T follicular helper cell (primary cell): Measurements from ENCODE around the gene POMGNT2.
"Not testable (repeated sequence)": the region's sequence is repeated elsewhere in the genome, so short reads cannot be mapped to it uniquely, and the experiment has no call there.

Source experiments
- DNase-seq: peaks from one replicate; pipeline ENCODE4 v3.0.0-alpha.2; 2020; ENCODE audit warnings: low read depth

POMGNT2 gene

DNA sequence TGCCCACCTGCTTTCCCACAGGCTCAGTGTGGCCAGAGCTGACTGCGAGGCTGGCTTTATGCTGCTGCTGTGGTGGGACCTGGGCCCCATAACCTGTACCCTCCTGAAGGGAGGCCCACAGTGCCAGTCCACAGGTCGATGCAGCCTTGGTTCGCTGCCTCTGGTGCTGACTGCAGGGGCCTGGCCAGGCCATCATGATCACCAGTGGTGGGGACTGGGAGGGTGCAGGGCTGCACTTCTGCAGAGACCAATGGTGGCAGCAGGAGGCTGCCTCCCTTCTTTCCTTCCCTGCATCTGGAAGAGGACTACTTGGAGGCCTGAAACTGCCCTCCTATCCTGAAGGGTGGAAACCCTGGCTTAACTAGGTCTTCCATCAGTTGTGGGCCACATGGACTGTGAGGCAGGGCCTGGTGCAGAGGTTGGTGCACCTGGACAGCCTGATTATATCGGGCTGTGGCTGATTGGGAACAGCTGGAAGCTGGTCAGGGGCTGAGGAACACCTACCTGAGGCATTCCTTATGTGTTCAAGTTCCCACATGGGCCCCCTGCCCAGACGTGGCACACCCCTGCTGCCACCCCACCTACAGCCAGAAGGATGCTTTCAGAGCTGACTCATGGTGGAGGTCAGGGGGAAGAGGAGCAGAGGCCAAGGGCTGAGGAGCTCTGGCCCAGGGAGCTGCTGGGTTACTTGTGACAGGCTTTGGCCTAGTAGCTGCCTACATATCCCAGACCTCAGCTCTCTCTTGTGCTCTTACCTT, 29.8 kb downstream of the POMGNT2 start:
- DNase-seq = no peak

DNA sequence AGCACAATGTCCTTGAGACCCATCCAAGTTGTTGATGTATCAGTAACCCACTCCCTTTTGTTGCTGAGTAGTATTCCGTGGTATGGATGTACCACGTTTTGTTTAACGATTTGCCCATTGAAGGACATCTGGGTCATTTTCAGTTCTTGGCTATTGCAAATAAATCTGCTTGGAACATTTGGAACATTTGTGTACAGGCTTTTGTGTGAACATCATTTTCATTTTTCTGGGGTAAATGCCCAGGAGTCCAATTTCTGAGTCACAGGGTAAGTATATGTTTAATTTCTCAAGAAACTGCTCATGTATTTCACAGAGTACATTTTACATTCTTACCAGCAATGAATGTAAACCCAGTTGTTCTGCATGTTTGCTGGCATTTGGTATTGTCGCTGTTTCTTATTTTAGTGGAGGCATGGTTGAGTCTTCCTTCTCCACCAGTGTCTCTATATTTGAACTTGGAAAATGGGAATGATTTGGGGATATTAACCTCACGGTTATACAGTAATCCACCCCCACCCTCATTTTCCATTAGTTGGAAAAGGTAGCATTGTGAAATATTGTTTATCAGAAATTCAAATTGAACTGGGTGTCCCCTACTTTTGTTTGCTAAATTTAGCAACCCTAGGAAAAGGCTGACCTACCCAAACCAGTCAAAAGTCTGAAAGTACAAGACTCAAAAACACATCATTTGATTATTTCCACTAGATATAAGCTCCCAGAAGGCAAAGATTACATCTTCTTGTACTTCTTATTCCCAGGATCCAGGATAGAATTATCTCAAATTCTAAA, 30.8 kb downstream of the POMGNT2 start:
- no peak for DNase-seq

DNA sequence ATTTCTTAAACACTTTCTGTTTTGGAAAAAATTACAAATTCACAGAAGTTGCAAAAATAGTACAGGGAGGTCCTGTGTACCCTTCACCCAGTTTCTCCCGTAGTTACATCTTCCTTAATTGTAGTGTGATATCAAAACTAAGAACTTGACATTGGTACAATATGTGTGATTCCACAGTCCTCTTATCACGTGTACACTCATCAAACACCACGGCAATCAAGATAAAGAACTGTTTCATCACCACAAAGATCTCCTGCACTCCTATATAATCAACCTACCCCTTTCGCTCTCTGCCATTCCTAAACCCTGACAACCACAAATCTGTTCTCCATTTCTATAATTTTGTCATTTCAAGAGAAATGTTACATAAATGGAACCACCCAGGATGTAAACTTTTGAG, 31.4 kb downstream of the POMGNT2 start:
- no peak for DNase-seq

DNA sequence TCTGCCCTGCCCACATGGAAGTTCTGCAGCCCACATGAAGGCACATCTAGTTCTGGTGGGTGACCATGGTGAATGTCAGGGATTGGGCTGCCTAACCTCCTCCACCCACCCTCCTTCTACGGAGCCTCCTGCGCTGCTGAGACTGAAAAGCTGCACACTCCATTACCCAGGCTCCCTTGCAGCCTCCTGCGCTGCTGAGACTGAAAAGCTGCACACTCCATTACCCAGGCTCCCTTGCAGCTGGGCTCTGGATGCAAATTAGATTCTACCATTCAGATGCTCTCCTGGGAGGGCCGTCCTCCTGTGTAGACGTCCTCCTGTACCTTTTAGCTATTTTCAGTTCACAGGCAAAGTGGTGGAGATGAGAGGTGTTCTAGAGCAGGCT, 32.1 kb downstream of the POMGNT2 start:
- no peak for DNase-seq

DNA sequence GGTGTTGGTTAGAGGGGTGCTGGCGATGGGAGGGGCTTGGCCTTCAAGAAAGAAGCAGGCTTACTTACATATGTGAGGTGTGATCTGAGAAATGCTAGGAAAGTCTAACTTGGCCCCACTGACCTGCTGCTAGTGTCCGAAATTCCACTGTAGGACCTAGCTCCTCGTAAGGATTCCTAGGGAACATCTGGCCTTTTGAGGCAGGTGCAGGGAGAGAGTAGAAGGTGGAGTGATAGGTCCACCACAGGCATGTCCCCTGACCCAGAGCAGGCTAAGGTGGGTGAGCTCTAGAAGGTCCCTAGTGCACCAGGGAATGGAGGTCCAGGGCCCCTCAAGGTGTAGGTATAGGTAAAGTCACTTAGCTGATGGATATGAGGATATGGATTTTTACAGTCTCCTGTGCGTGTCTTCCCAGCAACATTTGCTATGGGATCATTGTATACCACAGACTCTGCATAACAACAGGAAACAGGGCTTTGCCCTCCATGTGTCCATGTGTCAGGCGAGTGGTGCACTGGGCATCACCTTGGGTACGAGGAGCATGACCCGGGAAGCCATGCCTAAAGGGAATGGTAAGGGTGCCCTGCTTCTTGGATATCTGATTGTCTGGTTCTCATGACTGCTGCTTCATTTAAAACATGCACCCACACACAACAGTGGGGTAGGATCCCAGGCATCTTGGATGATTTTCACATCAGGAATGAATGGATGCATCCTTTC, 32.6 kb downstream of the POMGNT2 start:
- no peak for DNase-seq

DNA sequence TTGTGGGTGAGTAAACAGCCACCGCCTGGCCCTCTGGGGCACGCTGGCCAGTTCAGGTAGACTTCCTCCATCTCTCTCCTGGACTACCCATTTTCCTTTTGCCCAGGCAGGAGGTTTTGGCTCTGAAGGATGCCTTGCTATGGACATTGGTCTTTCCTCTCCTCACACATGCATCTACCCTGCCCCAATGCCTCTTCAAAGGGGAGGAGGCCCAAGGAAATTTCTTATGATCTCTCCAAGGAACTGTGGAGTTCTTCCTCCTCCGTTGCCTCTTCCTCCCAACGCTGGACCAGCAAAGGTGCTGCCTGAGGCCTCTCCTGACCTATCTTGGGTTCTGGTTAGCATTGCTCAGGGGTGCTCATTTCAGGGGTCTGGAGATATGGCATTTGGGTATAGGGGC, 33.5 kb downstream of the POMGNT2 start:
- DNase-seq = no peak

DNA sequence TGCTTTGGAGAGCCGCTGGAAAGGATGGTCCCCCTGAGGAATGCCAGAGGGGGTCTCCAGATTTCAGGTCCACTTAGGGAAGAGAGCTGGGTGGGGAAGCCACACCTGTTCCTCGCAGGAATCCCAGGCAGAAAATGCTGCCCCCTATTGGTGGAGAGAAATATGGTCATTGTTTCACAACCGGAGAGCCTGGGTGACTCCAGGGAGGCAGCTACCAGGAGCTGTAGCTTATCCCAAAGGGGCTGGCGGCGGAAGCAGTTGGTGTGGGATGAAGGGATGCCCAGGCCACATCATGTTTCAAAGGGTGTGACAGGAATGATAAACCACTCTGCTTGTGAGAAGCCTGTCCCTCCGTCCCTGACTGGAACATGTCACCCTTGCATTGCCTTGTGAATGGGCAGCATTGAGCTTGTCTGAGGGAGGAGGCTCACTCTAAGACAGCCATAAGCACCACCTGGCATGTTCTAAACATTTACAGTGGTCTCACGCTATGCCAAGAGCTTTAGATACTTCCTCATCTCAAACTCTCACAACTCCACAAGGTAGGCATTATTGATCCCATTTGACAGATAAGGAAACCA, 34.5 kb downstream of the POMGNT2 start:
- no peak for DNase-seq

DNA sequence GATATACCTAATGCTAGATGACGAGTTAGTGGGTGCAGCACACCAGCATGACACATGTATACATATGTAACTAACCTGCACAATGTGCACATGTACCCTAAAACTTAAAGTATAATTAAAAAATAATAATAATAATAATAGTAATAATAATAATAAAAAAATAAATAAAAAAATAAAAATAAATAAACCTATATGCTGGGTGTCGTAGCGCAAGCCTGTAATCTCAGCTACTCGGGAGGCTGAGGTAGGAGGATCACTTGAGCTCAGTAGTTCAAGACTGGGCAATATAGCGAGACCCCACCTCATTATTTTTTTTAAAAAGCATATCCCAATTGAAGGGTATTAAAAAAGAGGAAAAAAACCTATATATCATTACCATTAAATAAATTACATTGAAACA, 35.2 kb downstream of the POMGNT2 start:
- DNase-seq = not testable (repeated sequence)

DNA sequence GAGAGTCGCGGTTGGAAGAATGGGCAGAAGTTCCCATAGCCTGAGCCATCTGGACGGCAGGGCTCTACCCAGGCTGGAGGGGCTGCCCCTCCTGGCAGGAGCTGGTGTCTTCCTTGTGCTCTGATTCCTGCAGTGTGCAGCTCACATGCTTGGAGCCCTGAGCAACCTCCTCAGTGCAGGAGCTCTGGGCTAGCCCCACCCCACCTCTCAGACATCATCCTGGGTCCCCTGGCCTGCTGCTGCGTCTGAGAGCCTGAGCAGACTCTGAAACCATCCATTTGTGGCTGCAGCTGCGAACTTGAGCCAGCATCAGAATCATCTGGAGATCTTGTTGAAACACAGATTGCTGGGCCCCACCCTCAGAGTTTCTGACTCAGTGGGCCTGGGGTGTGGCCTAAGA, 42.8 kb downstream of the POMGNT2 start:
- no peak for DNase-seq

DNA sequence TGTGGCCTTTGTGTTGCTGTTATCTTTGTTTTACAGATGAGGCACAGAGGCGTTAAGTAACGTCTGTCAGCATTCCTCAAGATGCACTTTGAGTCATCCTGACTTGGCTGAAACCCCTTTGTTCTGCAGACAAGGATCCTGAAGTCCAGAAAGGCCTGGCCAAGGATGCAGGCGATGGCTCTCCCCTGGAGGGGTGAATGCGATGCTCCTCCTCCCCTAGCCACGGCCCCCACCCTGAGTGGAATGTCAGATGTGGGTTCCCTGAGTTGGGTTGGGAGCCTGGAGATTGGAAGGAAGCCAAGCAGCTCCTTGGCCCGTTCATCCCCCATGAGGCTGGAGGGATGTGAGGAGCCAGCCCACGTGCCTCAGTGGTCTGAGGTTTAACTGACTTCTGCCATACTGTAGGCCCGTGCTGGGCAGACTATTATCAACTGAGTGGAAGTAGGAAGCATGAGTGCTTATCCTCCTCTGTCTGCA, 43.3 kb downstream of the POMGNT2 start:
- DNase-seq = no peak

DNA sequence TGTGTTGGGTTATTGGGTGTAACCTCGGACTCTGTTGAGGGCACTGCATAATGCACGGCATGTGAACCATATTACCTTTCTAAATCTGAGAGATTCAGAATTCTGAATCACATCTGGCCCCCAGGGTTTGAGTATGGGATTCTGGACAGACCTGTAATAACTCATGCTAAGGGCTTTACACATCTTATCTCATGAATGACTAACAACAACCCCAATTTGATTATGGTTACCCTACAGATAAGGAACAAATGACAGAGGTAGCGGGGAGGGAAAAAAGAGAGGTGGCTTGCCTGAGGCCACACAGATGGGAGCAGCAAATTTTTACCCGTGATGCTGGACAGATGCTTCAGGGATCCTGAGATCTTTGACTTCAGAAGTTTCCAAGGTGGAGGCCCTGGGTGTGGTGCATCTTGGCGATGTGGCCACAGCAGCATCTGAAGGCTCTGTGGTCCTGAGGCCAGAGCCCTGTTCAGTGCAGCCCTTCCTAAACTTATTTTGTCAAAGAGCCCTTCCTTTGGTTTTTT, 43.8 kb downstream of the POMGNT2 start:
- no peak for DNase-seq

DNA sequence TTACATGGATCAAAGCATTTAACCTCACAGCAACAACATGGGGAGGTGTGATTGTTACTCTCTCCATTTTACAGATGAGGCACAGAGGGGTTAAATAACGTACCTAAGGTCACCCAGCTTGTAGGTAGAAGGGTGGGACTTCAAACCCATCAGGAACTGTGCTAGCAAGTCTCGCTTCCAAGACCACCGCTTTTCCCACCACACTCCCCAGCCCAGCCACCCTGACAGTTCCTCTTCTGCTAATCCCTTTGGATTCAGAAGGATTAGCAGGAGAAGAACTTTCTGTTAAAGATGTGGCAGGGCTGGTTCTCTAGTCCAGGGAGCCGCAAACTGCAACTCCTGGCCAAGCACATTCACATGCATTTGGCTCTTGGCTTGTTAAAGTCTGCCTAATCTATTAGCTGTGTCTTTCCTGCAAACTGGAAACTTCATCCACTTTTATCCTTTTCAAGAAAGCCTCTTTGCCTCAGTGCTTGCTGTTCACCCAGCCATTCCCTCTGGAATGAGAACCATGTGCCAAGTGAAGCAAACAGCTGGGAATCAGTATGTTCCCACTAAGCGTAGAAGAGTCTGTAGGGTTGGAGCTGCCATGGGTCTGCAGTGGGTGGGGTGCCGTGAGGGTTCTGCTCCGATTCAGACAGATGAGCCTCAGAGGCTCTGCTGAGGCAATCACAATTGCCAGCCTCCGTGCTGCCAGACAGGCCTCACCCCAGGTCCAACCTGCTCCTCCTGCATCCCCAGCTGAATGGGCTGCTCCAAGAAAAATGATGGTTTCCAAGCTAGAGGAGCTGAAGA, 44.6 kb downstream of the POMGNT2 start:
- no peak for DNase-seq

DNA sequence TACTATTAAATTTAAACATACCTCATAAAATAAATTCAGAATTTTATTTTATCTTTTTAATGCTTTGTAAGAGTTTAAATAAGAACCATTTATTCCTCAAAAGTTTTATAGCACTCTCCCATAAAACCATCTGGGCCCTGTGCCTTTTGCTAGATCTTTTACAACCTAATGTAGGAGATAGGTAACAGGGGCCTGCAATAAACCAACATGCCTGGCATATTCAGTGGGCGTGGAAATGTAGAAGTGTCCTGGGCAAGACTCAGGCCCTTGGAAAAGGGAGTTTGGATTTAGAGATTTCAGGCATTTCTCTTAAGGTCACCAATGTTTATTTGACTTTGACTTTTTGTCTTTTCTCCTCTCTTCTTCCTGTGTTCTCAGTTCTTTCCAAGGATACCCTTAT, 46.4 kb downstream of the POMGNT2 start:
- DNase-seq = no peak

DNA sequence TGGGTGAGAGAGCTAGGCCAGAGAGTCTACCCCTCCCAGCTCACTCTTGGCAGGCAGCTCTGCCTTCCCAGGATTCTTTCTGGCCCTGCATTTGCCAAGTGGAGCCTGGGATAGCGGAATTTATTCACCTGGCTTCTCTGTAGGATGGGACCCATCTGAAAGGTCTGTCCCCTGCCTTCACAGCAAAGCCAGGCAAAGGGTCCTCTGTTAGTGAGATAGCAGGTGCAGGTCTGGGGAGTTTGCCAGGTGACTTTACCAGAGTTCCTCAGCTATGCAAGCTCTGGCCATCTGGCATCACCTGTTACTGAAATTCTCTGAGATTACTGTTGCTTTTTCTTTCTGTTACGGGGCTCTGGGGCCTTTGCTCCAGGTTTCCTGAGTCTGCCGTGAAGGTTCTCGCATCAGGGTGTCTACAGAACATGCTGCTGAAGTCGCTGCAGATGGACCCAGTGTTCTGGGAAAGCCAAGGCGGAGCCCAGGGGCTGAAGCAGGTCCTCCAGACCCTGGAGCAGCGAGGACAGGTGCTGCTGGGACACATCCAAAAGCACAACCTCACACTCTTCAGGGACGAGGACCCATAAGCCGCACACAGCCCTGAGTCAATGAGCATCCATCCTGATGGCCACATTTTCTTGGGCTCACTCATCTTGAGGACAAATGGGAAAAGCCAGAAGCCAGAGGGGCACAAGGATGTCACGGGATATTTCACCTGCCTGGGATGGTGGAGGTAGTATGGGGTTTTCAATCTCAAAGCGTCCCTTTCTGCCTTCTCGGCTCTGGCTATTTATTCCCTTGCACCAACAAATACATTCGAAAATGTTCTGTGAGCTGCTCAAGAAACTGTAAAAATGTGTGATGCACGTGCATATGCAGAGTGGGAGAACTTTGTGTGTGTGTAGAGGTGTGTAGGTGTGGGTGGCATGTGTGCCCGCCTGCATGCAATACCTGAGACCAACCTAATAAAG, 49.8 kb downstream of the POMGNT2 start:
- no peak for DNase-seq

DNA sequence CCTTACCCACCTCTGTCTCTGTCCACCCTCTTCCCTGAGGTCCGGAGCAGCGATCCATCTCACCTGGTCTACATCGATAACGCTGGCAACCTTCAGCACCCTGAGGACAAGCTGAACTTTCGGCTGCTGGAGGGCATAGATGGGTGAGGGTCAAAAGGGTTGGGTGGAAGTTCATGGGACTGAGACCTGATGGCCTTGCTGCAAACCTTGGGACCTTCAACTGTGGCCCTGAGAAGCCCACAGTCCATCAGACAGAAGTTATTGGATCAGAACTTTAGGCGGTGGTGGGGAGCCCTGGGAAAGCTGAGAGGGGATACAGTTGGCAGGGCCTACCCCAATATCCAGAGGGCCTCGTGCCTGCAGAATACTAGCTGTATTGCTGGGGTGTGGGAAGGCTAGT, 50.5 kb downstream of the POMGNT2 start:
- no peak for DNase-seq

DNA sequence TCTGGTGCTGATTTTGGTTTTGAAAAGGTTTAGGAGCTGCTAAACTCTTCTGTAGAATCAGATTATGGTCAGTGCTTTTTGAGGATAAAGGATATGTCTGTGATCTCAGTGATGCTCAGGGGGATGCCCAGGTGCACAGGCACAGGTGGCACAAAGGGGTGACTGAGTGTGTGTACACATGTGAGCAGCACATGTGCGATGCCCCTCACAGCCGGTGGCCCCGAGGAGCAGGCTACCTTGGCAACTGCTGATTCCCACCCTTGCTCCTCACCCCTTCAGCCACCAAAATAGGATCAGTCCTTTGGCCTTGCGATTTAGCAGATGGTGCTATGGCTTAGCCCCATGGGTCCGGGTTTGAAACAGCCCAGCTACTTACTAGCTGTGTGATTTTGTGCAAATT, 51.1 kb downstream of the POMGNT2 start:
- no peak for DNase-seq

DNA sequence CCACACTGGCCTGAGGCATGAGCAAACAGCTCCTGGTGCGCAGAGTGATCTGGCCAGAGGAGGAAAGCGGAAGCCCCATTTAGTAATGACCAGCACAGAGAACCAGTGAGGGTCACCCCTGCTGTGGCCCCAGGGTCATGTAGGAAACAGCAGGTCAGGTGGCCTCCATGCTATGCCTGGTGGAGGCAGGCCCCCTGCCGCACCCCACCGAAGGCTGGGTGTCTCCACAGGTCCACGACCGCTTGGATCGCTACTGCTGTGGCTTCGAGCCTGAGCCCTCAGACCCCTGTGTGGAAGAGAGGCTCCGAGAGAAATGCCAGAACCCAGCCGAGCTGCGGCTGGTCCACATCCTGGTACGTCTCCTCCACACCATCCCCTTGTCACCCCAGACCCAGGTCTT, 52.6 kb downstream of the POMGNT2 start:
- no peak for DNase-seq

DNA sequence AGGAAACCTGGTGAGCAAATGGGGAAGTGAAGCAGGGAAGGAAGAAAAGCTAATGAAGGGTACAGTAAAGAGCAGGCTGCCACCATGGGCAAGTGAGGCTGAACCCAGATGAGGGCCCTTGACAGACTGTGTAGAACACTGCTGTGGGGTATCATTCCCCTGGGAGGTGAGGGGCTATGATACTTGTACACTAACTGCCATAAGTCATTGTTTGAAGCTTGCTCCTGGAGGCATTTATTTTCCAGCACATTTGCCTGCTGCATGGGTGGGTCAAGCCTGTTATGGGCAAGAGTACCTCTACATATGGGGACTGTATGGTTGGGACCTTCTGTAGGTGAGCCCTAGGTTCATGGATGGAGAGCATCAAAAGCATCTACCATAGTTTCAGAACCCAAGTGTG, 57.4 kb downstream of the POMGNT2 start:
- DNase-seq = no peak

DNA sequence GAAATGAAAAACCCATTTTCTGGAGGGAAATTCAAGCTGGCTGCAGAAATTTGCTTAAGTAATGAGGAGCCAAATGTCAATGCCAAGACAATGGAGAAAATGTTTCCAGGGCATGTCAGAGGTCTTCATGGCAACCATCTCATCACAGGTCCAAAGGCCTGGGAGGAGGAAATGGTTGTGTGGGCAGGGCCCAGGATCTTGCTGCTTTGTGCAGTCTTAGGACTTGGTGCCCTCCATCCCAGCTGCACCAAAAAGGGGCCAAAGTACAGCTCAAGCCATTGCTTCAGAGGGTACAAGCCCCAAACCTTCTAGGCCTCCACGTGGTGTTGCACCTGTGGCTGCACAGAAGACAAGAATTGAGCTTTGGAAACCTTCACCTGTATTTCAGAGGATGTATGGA, 59.3 kb downstream of the POMGNT2 start:
- DNase-seq = no peak

DNA sequence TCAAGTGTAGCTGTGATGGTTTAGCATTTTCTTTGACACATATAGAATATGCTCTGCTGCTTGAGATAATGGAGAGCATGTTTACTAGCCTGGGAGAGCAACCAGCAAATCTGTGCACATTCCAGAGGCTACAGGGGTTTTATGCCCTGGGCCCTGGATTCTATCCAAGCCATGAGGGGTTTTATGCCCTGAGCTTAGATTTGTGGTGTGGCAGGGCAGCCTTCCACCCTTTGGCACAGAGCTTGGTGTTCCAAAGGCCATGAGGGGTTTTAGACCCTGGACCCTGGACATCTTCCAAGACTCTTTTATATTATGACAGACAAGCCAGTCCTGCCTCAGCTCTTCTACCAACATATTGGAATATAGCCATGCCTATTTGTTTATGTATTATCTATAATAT, 60.8 kb downstream of the POMGNT2 start:
- DNase-seq = not testable (repeated sequence)
